Measurements from ENCODE around the gene USO1. TPM values are rescaled to one million over a fixed set of nuclear protein-coding genes. Genes with fewer than 3 reads are reported as not detected.

USO1 gene
- total RNA-seq, 1 donor from 2014 or later: 55.4 TPM

DNA sequence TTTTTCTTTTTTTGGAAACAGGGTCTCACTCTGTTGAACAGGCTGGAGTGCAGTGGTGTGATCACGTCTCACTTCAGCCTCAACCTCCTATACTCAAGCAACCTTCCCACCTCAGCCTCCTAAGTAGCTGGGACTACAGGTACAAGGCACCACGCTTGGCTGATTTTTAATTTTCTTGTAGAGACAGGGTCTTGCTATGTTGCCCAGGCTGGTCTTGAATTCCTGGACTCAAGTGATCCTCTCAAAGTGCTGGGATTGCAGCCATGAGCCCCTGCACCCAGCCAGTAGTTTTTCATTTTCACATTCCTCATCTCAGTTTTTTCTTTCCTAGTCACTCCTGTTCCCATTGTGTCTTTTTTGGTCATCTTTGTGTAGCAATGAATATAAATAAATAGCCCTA, 11.1 kb downstream of the USO1 start:
- DNase-seq (ENCODE audit: extremely low spot score, unreplicated experiment): no peak
- peaks cover 4% of the 10 kb centered on the region for H3K9me3 Mint-ChIP-seq
- H3K4me3 Mint-ChIP-seq: no peak overlapping the region
- no peaks in the 10 kb centered on the region for H3K4me1 Mint-ChIP-seq (ENCODE audit: unreplicated experiment)
- H3K27me3 Mint-ChIP-seq: no peaks in the 10 kb centered on the region
- no peak for TF ChIP-seq CTCF (conservative IDR thresholded peaks at IDR 0.05)
- no peak overlapping the region for H3K27ac Mint-ChIP-seq
- H3K36me3 Mint-ChIP-seq: peaks cover 21% of the 10 kb centered on the region

DNA sequence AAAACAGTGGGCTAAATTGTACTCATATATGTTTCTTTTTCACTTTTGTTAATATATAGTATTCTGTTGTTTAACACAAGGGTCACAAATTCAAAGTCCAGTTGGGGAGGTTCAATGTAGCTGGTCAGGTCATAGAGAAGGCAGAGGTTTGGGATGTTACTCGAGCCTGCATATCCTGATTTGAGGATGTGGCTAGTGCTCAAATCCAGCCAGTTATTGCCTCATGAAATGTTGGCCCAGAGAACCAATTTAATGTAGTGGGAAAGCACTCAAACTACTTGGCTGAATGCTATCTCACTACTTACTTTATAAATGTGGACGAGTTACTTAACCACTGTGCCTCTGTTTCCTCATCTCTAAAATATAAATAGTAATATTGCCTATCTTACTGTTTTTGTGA, 12.5 kb downstream of the USO1 start:
- no peak for TF ChIP-seq CTCF (conservative IDR thresholded peaks at IDR 0.05)
- H3K4me3 Mint-ChIP-seq: no peak overlapping the region
- H3K27ac Mint-ChIP-seq: no peak overlapping the region
- H3K27me3 Mint-ChIP-seq: no peaks in the 10 kb centered on the region
- H3K4me1 Mint-ChIP-seq (ENCODE audit: unreplicated experiment): no peaks in the 10 kb centered on the region
- peaks cover 21% of the 10 kb centered on the region for H3K36me3 Mint-ChIP-seq
- no peak for DNase-seq (ENCODE audit: extremely low spot score, unreplicated experiment)
- H3K9me3 Mint-ChIP-seq: peaks cover 4% of the 10 kb centered on the region

- no peak for DNase-seq (ENCODE audit: extremely low spot score, unreplicated experiment)
- H3K36me3 Mint-ChIP-seq: peaks cover 24% of the 10 kb centered on the region
- no peak overlapping the region for H3K27ac Mint-ChIP-seq
Observed at GRCh38 chr4:75737398-75737797, 13.0 kb downstream of the USO1 start.

DNA sequence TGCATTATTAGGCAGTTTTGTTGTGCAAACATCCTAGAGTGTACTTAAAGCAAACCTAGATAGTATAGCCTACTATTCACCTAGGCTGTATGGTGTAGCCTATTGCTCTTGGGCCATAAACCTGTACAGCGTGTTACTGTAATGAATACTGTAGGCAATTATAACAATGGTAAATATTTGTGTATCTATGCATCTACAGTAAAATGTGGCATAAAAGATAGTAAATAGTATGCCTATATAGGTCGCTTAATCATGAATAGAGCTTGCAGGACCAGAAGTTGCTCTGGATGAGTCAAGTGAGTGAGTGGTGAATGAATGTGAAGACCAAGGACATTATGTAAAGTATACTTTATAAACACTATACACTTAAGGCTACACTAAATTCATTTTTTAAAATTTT, 16.6 kb downstream of the USO1 start:
- H3K4me1 Mint-ChIP-seq (ENCODE audit: unreplicated experiment): no peaks in the 10 kb centered on the region
- TF ChIP-seq CTCF (conservative IDR thresholded peaks at IDR 0.05): no peak

More at GRCh38 chr4:75737398-75737797, 13.0 kb downstream of the USO1 start:
- no peaks in the 10 kb centered on the region for H3K4me1 Mint-ChIP-seq (ENCODE audit: unreplicated experiment)
- peaks cover 4% of the 10 kb centered on the region for H3K9me3 Mint-ChIP-seq
- TF ChIP-seq CTCF (conservative IDR thresholded peaks at IDR 0.05): no peak
- H3K27me3 Mint-ChIP-seq: no peaks in the 10 kb centered on the region
- H3K4me3 Mint-ChIP-seq: no peak overlapping the region

GRCh38 chr4:75742451-75742850, 18.1 kb downstream of the USO1 start:
- no peaks in the 10 kb centered on the region for H3K9me3 Mint-ChIP-seq
- H3K27me3 Mint-ChIP-seq: no peaks in the 10 kb centered on the region
- H3K4me1 Mint-ChIP-seq (ENCODE audit: unreplicated experiment): no peaks in the 10 kb centered on the region
- no peak for TF ChIP-seq CTCF (conservative IDR thresholded peaks at IDR 0.05)
- DNase-seq (ENCODE audit: extremely low spot score, unreplicated experiment): no peak
- no peak overlapping the region for H3K27ac Mint-ChIP-seq
- H3K4me3 Mint-ChIP-seq: no peak overlapping the region
- H3K36me3 Mint-ChIP-seq: peaks cover 12% of the 10 kb centered on the region

More for the DNA sequence above, 16.6 kb downstream of the USO1 start:
- no peak overlapping the region for H3K27ac Mint-ChIP-seq
- peaks cover 14% of the 10 kb centered on the region for H3K36me3 Mint-ChIP-seq
- H3K4me3 Mint-ChIP-seq: no peak overlapping the region
- no peaks in the 10 kb centered on the region for H3K27me3 Mint-ChIP-seq
- H3K9me3 Mint-ChIP-seq: no peaks in the 10 kb centered on the region
- DNase-seq (ENCODE audit: extremely low spot score, unreplicated experiment): no peak

DNA sequence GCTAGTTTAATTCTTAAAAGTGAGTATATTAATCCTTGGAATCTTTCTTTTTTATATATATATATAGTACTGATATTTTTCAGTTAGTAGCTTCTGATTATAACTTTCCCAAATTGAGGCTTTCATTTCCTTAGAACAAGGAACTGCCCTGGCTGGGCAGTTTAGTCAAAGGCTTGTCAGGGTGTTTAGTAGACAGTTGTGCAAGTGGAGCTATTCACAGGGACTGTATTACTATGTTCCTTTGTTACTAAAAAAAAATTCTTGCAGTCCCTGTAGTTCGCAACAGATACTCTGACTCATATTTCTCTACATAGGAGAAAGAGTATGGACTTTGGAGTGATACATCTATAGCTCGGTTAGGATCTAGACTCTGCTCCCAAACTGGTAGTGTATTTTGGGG, 20.8 kb downstream of the USO1 start:
- no peak overlapping the region for H3K4me3 Mint-ChIP-seq
- H3K4me1 Mint-ChIP-seq (ENCODE audit: unreplicated experiment): no peaks in the 10 kb centered on the region
- peaks cover 12% of the 10 kb centered on the region for H3K36me3 Mint-ChIP-seq
- no peaks in the 10 kb centered on the region for H3K9me3 Mint-ChIP-seq
- no peak overlapping the region for H3K27ac Mint-ChIP-seq
- no peak for DNase-seq (ENCODE audit: extremely low spot score, unreplicated experiment)
- no peak for TF ChIP-seq CTCF (conservative IDR thresholded peaks at IDR 0.05)
- no peaks in the 10 kb centered on the region for H3K27me3 Mint-ChIP-seq

Measured in type B pancreatic cell (in vitro differentiated cells).